Neural progenitor cell (in vitro differentiated cells): ENCODE measurements around the gene CYP2D6. TPM values are rescaled to one million over a fixed set of nuclear protein-coding genes. Genes with fewer than 3 reads are reported as not detected.
A peak's percentile ranks its signal among the peaks of the same experiment; 100 is the strongest.
"Not testable (repeated sequence)": the region's sequence is repeated elsewhere in the genome, so short reads cannot be mapped to it uniquely, and the experiment has no call there.

Source experiments
- DNase-seq: peaks from one replicate; pipeline ENCODE4 v3.0.0-alpha.2; 2016; ENCODE audit warnings: low spot score
- H2AFZ ChIP-seq: fragments of 200-600 bp; sonication (generic); replicated peaks from 2 replicates; pipeline ENCODE4 v1.6.1; 2016; ENCODE audit warnings: antibody characterized with exemption
- H3F3A ChIP-seq: fragments of 200-600 bp; sonication (generic); 2 replicates; pipeline ENCODE4 v1.6.1; 2016; ENCODE audit warnings: antibody characterized with exemption, low read depth
- H3K27ac ChIP-seq: fragments of 200-600 bp; sonication (generic); 2 replicates; pipeline ENCODE4 v1.5.1; 2016; ENCODE audit warnings: mild to moderate bottlenecking
- H3K27me3 ChIP-seq: fragments of 200-600 bp; sonication (generic); 2 replicates; pipeline ENCODE4 v1.6.1; 2016; ENCODE audit warnings: mild to moderate bottlenecking, moderate library complexity
- H3K36me3 ChIP-seq: fragments of 200-600 bp; sonication (generic); 2 replicates; pipeline ENCODE4 v1.5.1; 2016
- H3K4me1 ChIP-seq: fragments of 200-600 bp; sonication (generic); 2 replicates; pipeline ENCODE4 v1.6.1; 2016; ENCODE audit warnings: mixed run types
- H3K4me2 ChIP-seq: fragments of 200-600 bp; sonication (generic); 2 replicates; pipeline ENCODE4 v1.6.1; 2016
- H3K4me3 ChIP-seq: fragments of 200-600 bp; sonication (generic); 2 replicates; pipeline ENCODE4 v1.5.1; 2016
- H3K79me2 ChIP-seq: fragments of 200-600 bp; sonication (generic); 2 replicates; pipeline ENCODE4 v1.6.1; 2016; ENCODE audit warnings: low read depth
- H3K9ac ChIP-seq: fragments of 200-600 bp; sonication (generic); 2 replicates; pipeline ENCODE4 v1.6.1; 2016
- H3K9me3 ChIP-seq: fragments of 200-600 bp; sonication (generic); 2 replicates; pipeline ENCODE4 v1.5.1; 2016; ENCODE audit warnings: low read depth
- H4K20me1 ChIP-seq: fragments of 200-600 bp; sonication (generic); 2 replicates; pipeline ENCODE4 v1.6.1; 2016; ENCODE audit warnings: low read depth
- H3K27ac Mint-ChIP-seq: 3 replicates; pipeline ENCODE4 v1.8.0; 2021; ENCODE audit warnings: mixed read lengths
- H3K27me3 Mint-ChIP-seq: 2 replicates; pipeline ENCODE4 v1.8.0; 2022; ENCODE audit warnings: low read depth, mild to moderate bottlenecking, inconsistent platforms, moderate library complexity, mixed read lengths; ENCODE audit not compliant: insufficient read depth
- H3K36me3 Mint-ChIP-seq: 3 replicates; pipeline ENCODE4 v1.8.0; 2021; ENCODE audit warnings: mixed read lengths
- H3K4me1 Mint-ChIP-seq: 3 replicates; pipeline ENCODE4 v1.8.0; 2021; ENCODE audit warnings: mixed read lengths
- H3K4me3 Mint-ChIP-seq: 3 replicates; pipeline ENCODE4 v1.8.0; 2021; ENCODE audit warnings: mild to moderate bottlenecking, moderate library complexity, mixed read lengths
- H3K9me3 Mint-ChIP-seq: 3 replicates; pipeline ENCODE4 v1.8.0; 2020; ENCODE audit warnings: mixed read lengths
- CTCF ChIP-seq: fragments of 200-600 bp; sonication (generic); IDR thresholded peaks from 2 replicates; pipeline ENCODE4 v1.5.1; 2017; ENCODE audit warnings: antibody characterized with exemption, mild to moderate bottlenecking
- EZH2 ChIP-seq: fragments of 200-600 bp; sonication (generic); IDR thresholded peaks from 2 replicates; pipeline ENCODE4 v1.6.1; 2017; ENCODE audit warnings: antibody characterized with exemption, mild to moderate bottlenecking, moderate library complexity
- EZH2phosphoT487 ChIP-seq: fragments of 200-600 bp; sonication (generic); IDR thresholded peaks from 2 replicates; pipeline ENCODE4 v1.6.1; 2017; ENCODE audit warnings: antibody characterized with exemption
- total RNA-seq: library from RNA; depleted of rRNA; stranded (reverse); fragments of >200 nt; gene quantifications from 2 replicates; pipeline ENCODE4 v1.2.3, GENCODE V29; 2015; ENCODE audit warnings: low replicate concordance

The CYP2D6 gene
- total RNA-seq, 1 donor from 2014 or later, result 0.24 TPM

GRCh38 chr22:42127606-42128005 lies 3.0 kb downstream of the CYP2D6 start:
- no peaks in the 10 kb centered on the region for H3K4me1 Mint-ChIP-seq
- H3K9me3 Mint-ChIP-seq, result no peaks in the 10 kb centered on the region
- H3K36me3 Mint-ChIP-seq, result no peaks in the 10 kb centered on the region
- no peak overlapping the region for H3K27ac Mint-ChIP-seq
- Histone ChIP-seq H3K4me2 (no peak overlapping the region), H3K27me3 (no peaks in the 10 kb centered on the region), H3K36me3 (no peaks in the 10 kb centered on the region), H3K4me3 (no peak overlapping the region), H4K20me1 (no peaks in the 10 kb centered on the region), H3F3A (no peaks in the 10 kb centered on the region), H3K79me2 (no peaks in the 10 kb centered on the region), H3K9ac (no peak overlapping the region), H3K27ac (no peak overlapping the region), H3K9me3 (no peaks in the 10 kb centered on the region), H2AFZ (no peak overlapping the region), H3K4me1 (no peaks in the 10 kb centered on the region)
- TF ChIP-seq EZH2 (no peak), CTCF (no peak), EZH2phosphoT487 (no peak)
- DNase-seq, result no peak
- H3K4me3 Mint-ChIP-seq, result no peak overlapping the region
- peaks cover 10% of the 10 kb centered on the region for H3K27me3 Mint-ChIP-seq

GRCh38 chr22:42123529-42123928 lies 7.1 kb downstream of the CYP2D6 start:
- not testable (repeated sequence) for H3K4me1 ChIP-seq, H3F3A ChIP-seq, H3K4me3 ChIP-seq, H3K9ac ChIP-seq, H3K4me1 Mint-ChIP-seq, H3K36me3 ChIP-seq, H3K79me2 ChIP-seq, H3K27me3 ChIP-seq, H3K27ac ChIP-seq, DNase-seq, H3K27ac Mint-ChIP-seq, H2AFZ ChIP-seq, H4K20me1 ChIP-seq, H3K4me2 ChIP-seq, H3K9me3 ChIP-seq, H3K9me3 Mint-ChIP-seq, H3K36me3 Mint-ChIP-seq, H3K27me3 Mint-ChIP-seq, H3K4me3 Mint-ChIP-seq

GRCh38 chr22:42120231-42121021 lies 10.2 kb downstream of the CYP2D6 start:
- DNase-seq, H3K4me1 Mint-ChIP-seq, H3K27me3 ChIP-seq, H3K4me3 ChIP-seq, H3K36me3 Mint-ChIP-seq, H3K9me3 ChIP-seq, H3K4me1 ChIP-seq, H3K4me2 ChIP-seq, H3K9ac ChIP-seq, H3K27ac ChIP-seq, H3K4me3 Mint-ChIP-seq, H2AFZ ChIP-seq, H3K9me3 Mint-ChIP-seq, H4K20me1 ChIP-seq, H3F3A ChIP-seq, H3K36me3 ChIP-seq, H3K27ac Mint-ChIP-seq, H3K27me3 Mint-ChIP-seq, H3K79me2 ChIP-seq: not testable (repeated sequence)

- H3K4me3 ChIP-seq, result no peak overlapping the region
- H3K36me3 ChIP-seq, result no peaks in the 10 kb centered on the region
- Mint-ChIP-seq H3K4me3 (no peak overlapping the region), H3K27me3 (peaks cover 2% of the 10 kb centered on the region), H3K4me1 (peaks cover 15% of the 10 kb centered on the region), H3K9me3 (peaks cover 24% of the 10 kb centered on the region), H3K36me3 (peaks cover 12% of the 10 kb centered on the region), H3K27ac (no peak overlapping the region)
- DNase-seq, result peak; percentile 32
- peaks cover 13% of the 10 kb centered on the region for H3K27me3 ChIP-seq
- peaks cover 4% of the 10 kb centered on the region for H3F3A ChIP-seq
- TF ChIP-seq EZH2phosphoT487 (no peak), CTCF (peak; percentile 51), EZH2 (no peak)
- no peaks in the 10 kb centered on the region for H4K20me1 ChIP-seq
- H3K27ac ChIP-seq, result no peak overlapping the region
- H3K9me3 ChIP-seq, result no peaks in the 10 kb centered on the region
- no peak overlapping the region for H2AFZ ChIP-seq
- no peak overlapping the region for H3K4me2 ChIP-seq
- no peak overlapping the region for H3K9ac ChIP-seq
- H3K79me2 ChIP-seq, result no peaks in the 10 kb centered on the region
- peaks cover 14% of the 10 kb centered on the region for H3K4me1 ChIP-seq
Observed at GRCh38 chr22:42116848-42117424, 13.7 kb downstream of the CYP2D6 start.

- not testable (repeated sequence) for H2AFZ ChIP-seq, H3K27ac Mint-ChIP-seq, H3K4me3 Mint-ChIP-seq, DNase-seq, H4K20me1 ChIP-seq, H3F3A ChIP-seq, H3K27me3 Mint-ChIP-seq, H3K4me3 ChIP-seq, H3K9ac ChIP-seq, H3K4me2 ChIP-seq, H3K27ac ChIP-seq, H3K9me3 ChIP-seq, H3K79me2 ChIP-seq, H3K36me3 ChIP-seq
- peaks cover 13% of the 10 kb centered on the region for H3K27me3 ChIP-seq
- H3K4me1 Mint-ChIP-seq, result peaks cover 15% of the 10 kb centered on the region
- H3K9me3 Mint-ChIP-seq, result peaks cover 24% of the 10 kb centered on the region
- H3K36me3 Mint-ChIP-seq, result peaks cover 12% of the 10 kb centered on the region
- H3K4me1 ChIP-seq, result peaks cover 15% of the 10 kb centered on the region
Observed at GRCh38 chr22:42115420-42115830, 15.2 kb downstream of the CYP2D6 start.
